NCI-H187 treated with DMSO at 0.1 percent for 48 hours (cell line): ENCODE measurements around the gene PPP2R3B.
"Not testable (repeated sequence)": the region's sequence is repeated elsewhere in the genome, so short reads cannot be mapped to it uniquely, and the experiment has no call there.

Source experiments
- DNase-seq: peaks from one replicate; lab custom pipeline; 2025; lab: John Stamatoyannopoulos, UW

The PPP2R3B gene

GRCh38 chrX:386768-387575 is at the start of gene PPP2R3B:
Gene PPP2R3B, minus strand, starts transcription at chrX:386907. Its CDS starts 216 bp downstream, at chrX:386691.
- no peak for DNase-seq

- no peak for DNase-seq
These were observed 48.9 kb upstream of the PPP2R3B start for GRCh38 chrX:435536-436122.

- DNase-seq = no peak
These were observed 48.2 kb upstream of the PPP2R3B start for GRCh38 chrX:434946-435345.

GRCh38 chrX:433771-434170 is 47.1 kb upstream of the PPP2R3B start:
- no peak for DNase-seq

GRCh38 chrX:432666-433065 is 46.0 kb upstream of the PPP2R3B start:
- DNase-seq = not testable (repeated sequence)

GRCh38 chrX:431492-432111 is 44.9 kb upstream of the PPP2R3B start:
- DNase-seq = no peak

- no peak for DNase-seq
These were observed 44.3 kb upstream of the PPP2R3B start for GRCh38 chrX:431056-431455.

- no peak for DNase-seq
These were observed 42.6 kb upstream of the PPP2R3B start for GRCh38 chrX:429266-429825.

GRCh38 chrX:427812-428725 is 41.4 kb upstream of the PPP2R3B start:
- DNase-seq = no peak

- DNase-seq = no peak
These were observed 40.2 kb upstream of the PPP2R3B start for GRCh38 chrX:426881-427280.

- no peak for DNase-seq
These were observed 38.3 kb upstream of the PPP2R3B start for GRCh38 chrX:425056-425455.

- no peak for DNase-seq
These were observed 35.1 kb upstream of the PPP2R3B start for GRCh38 chrX:421646-422391.

GRCh38 chrX:420496-421223 is 34.0 kb upstream of the PPP2R3B start:
- no peak for DNase-seq

GRCh38 chrX:418927-419729 is 32.4 kb upstream of the PPP2R3B start:
- DNase-seq = no peak

- DNase-seq = not testable (repeated sequence)
These were observed 28.8 kb upstream of the PPP2R3B start for GRCh38 chrX:415498-415897.

GRCh38 chrX:413322-414201 is 26.9 kb upstream of the PPP2R3B start:
- no peak for DNase-seq

GRCh38 chrX:410296-410695 is 23.6 kb upstream of the PPP2R3B start:
- DNase-seq = no peak

GRCh38 chrX:405149-405548 is 18.4 kb upstream of the PPP2R3B start:
- DNase-seq = no peak

- DNase-seq = no peak
These were observed 17.9 kb upstream of the PPP2R3B start for GRCh38 chrX:404656-405055.
